NT2/D1 (cell line): Measurements from ENCODE around the gene SPG21.
A peak's percentile ranks its signal among the peaks of the same experiment; 100 is the strongest.

Experiments
- DNase-seq: peaks from one replicate; pipeline ENCODE4 v3.0.0-alpha.2; 2011; ENCODE audit warnings: low read depth, low spot score
- H3K27me3 ChIP-seq: 2 replicates; pipeline ENCODE4 v1.6.0; 2011; ENCODE audit warnings: mild to moderate bottlenecking; ENCODE audit not compliant: insufficient read length, insufficient read depth
- H3K36me3 ChIP-seq: 2 replicates; pipeline ENCODE4 v1.6.1; 2011; ENCODE audit warnings: mild to moderate bottlenecking, low read length, mixed read lengths; ENCODE audit not compliant: insufficient read depth, insufficient read length
- H3K4me1 ChIP-seq: 2 replicates; pipeline ENCODE4 v1.5.1; 2011; ENCODE audit not compliant: insufficient read depth, insufficient read length
- H3K4me3 ChIP-seq: 2 replicates; pipeline ENCODE4 v1.5.1; 2011; ENCODE audit warnings: low read depth; ENCODE audit not compliant: insufficient read length
- H3K9ac ChIP-seq: 2 replicates; pipeline ENCODE4 v1.6.0; 2011; ENCODE audit warnings: low read depth; ENCODE audit not compliant: insufficient read length
- H3K9me3 ChIP-seq: 2 replicates; pipeline ENCODE4 v1.5.1; 2011; ENCODE audit warnings: mild to moderate bottlenecking, low read length; ENCODE audit not compliant: insufficient read depth
- SUZ12 ChIP-seq: IDR thresholded peaks from 2 replicates; pipeline ENCODE4 v1.6.1; 2011; ENCODE audit not compliant: insufficient read length, insufficient read depth; ENCODE audit errors: extremely low read depth
- YY1 ChIP-seq: IDR thresholded peaks from 2 replicates; pipeline ENCODE4 v1.6.1; 2011; ENCODE audit not compliant: insufficient read length, insufficient read depth
- ZNF274 ChIP-seq: IDR thresholded peaks from 2 replicates; pipeline ENCODE4 v1.6.1; 2011; ENCODE audit warnings: mild to moderate bottlenecking, low read depth, low read length

SPG21 gene

GRCh38 chr15:64989416-64990167, at the start of gene SPG21:
SPG21 (minus strand) TSS chr15:64989914; CDS start chr15:64983569, 6,345 bp downstream.
- Histone ChIP-seq H3K9ac (peak within 1 kb of the TSS; percentile 96), H3K4me1 (no peaks in the 10 kb centered on the region)
- peak; percentile 82 for DNase-seq

GRCh38 chr15:65038836-65039235, 49.1 kb upstream of the SPG21 start:
- H3K36me3 ChIP-seq, result no peaks in the 10 kb centered on the region
- H3K4me1 ChIP-seq, result no peaks in the 10 kb centered on the region
- no peaks in the 10 kb centered on the region for H3K9me3 ChIP-seq
- H3K4me3 ChIP-seq, result no peak overlapping the region
- no peak for DNase-seq
- no peaks in the 10 kb centered on the region for H3K27me3 ChIP-seq
- H3K9ac ChIP-seq, result no peak overlapping the region
- TF ChIP-seq SUZ12 (no peak), YY1 (no peak), ZNF274 (no peak)

More at GRCh38 chr15:64989416-64990167, at the start of gene SPG21:
- TF ChIP-seq SUZ12 (no peak), YY1 (no peak), ZNF274 (no peak)
- Histone ChIP-seq H3K4me3 (peak within 1 kb of the TSS; percentile 95), H3K9me3 (no peaks in the 10 kb centered on the region), H3K27me3 (no peaks in the 10 kb centered on the region), H3K36me3 (peaks cover 5% of the 10 kb centered on the region)

DNA sequence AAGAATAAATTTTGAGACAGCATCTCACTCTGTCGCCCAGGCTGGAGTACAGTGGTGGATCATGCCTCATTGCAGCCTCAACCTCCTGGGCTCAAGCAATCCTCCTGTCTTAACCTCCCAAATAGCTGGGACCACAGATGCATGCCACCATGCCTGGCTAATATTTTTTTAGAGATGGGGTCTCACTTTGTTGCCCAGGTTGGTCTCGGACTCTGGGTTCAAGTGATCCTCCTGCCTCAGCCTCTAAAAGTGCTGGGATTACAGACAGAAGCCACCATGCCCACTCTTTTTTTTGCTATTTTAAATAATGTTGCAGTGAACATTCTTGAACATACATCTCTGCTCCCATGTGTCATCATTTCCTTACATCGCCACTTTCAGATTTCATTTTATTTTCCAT, 48.7 kb upstream of the SPG21 start:
- TF ChIP-seq SUZ12, result no peak
- H3K27me3 ChIP-seq, result no peaks in the 10 kb centered on the region
- no peaks in the 10 kb centered on the region for H3K36me3 ChIP-seq
- H3K9ac ChIP-seq, result no peak overlapping the region
- H3K4me1 ChIP-seq, result no peaks in the 10 kb centered on the region
- H3K4me3 ChIP-seq, result no peak overlapping the region
- no peak for DNase-seq
- H3K9me3 ChIP-seq, result no peaks in the 10 kb centered on the region

DNA sequence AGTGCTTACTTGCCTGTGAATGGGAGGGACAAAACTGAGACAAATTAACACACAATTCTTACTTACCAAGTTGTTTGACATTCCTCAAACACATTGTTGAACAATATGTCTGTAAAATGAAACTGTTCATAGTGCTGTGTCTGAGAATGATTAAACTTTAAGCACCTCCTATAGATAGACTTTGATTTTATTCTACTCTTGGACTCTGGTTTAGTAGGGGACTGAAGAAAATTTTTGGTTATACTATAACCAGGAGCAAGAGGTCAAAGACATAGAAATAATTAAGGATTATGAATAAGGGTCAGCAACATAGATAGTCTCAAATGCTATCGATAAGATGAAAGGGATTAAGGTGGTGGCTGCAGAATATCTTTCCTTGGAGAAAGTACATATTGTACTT, 47.6 kb upstream of the SPG21 start:
- Histone ChIP-seq H3K27me3 (no peaks in the 10 kb centered on the region), H3K9ac (no peak overlapping the region), H3K4me3 (no peak overlapping the region), H3K4me1 (no peaks in the 10 kb centered on the region), H3K9me3 (no peaks in the 10 kb centered on the region), H3K36me3 (no peaks in the 10 kb centered on the region)
- DNase-seq, result no peak
- TF ChIP-seq SUZ12 (no peak), ZNF274 (no peak), YY1 (no peak)

DNA sequence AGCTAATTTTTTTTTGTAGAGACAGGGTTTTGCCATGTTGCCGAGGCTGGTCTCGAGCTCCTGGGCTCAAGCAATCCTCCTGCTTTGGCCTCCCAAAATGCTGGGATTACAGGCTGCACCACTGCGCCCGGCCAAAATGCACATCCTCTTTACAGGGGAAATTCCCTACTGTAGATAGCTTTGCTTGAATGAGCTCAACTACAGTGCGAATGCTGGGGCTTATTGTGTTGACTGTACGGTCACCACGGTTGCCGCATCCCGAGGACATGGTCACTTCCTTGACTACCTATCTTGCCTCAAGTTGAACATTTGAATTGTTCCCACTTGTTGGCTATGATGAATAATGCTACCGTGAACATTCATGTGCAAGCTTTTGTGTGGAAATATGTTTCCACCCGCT, 45.0 kb upstream of the SPG21 start:
- H3K4me3 ChIP-seq, result no peak overlapping the region
- no peak overlapping the region for H3K9ac ChIP-seq
- no peak for DNase-seq
- H3K27me3 ChIP-seq, result no peaks in the 10 kb centered on the region
- no peaks in the 10 kb centered on the region for H3K4me1 ChIP-seq
- TF ChIP-seq YY1, result no peak
- no peak for TF ChIP-seq SUZ12
- TF ChIP-seq ZNF274, result no peak
- no peaks in the 10 kb centered on the region for H3K36me3 ChIP-seq
- no peaks in the 10 kb centered on the region for H3K9me3 ChIP-seq

DNA sequence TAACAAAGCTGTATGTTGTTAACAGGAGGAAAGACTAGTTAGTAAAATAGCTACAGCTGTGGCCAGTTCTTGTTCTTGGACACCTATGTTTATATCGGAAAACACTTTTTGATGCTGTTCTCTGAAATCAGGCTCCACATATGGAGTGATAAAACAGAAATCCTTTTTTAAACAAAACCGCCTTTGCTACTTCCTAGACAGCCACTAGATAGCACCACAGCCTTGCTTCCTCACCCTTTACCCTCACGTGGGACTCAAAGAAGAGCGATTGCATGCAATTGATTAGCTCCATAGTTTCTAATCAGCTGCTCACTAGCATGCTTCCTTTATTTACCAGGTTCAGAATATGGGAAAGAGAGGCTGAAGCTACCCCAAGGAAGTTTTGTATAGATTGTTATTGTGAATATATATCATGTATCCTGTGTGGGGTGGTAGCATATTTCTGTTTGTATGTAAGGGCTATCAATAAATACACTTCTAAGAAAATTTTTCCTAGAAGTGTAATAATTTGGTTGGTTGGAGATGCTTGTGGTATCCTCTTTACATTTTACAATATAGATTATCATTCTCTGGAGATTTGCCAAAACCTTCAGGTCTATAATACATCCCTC, 44.0 kb upstream of the SPG21 start:
- H3K4me1 ChIP-seq, result no peaks in the 10 kb centered on the region
- no peak for TF ChIP-seq ZNF274
- H3K4me3 ChIP-seq, result no peak overlapping the region
- no peak for DNase-seq
- H3K36me3 ChIP-seq, result no peaks in the 10 kb centered on the region
- H3K27me3 ChIP-seq, result no peaks in the 10 kb centered on the region
- H3K9me3 ChIP-seq, result no peaks in the 10 kb centered on the region
- no peak overlapping the region for H3K9ac ChIP-seq

- Histone ChIP-seq H3K4me1 (peaks cover 2% of the 10 kb centered on the region), H3K9me3 (no peaks in the 10 kb centered on the region), H3K9ac (no peak overlapping the region), H3K27me3 (no peaks in the 10 kb centered on the region), H3K4me3 (no peak overlapping the region), H3K36me3 (no peaks in the 10 kb centered on the region)
- TF ChIP-seq ZNF274, result no peak
- no peak for TF ChIP-seq YY1
- no peak for TF ChIP-seq SUZ12
- peak; percentile 73 for DNase-seq
Measured at GRCh38 chr15:65032801-65033537, 43.3 kb upstream of the SPG21 start.
